Hepatocyte (in vitro differentiated cells): ENCODE data around the gene BAZ2B. TPM values are rescaled to one million over a fixed set of nuclear protein-coding genes. Genes with fewer than 3 reads are reported as not detected.

Experiments used
- DNase-seq: peaks from one replicate; pipeline ENCODE4 v3.0.0-alpha.2; 2016; ENCODE audit warnings: low spot score
- H2AFZ ChIP-seq: fragments of 200-600 bp; sonication (generic); 2 replicates; pipeline ENCODE4 v1.6.0; 2016; ENCODE audit warnings: antibody characterized with exemption, mild to moderate bottlenecking
- H3K27ac ChIP-seq: fragments of 200-600 bp; sonication (generic); 2 replicates; pipeline ENCODE4 v1.5.1; 2016; ENCODE audit warnings: mild to moderate bottlenecking
- H3K27me3 ChIP-seq: fragments of 200-600 bp; sonication (generic); 2 replicates; pipeline ENCODE4 v1.6.1; 2016
- H3K36me3 ChIP-seq: fragments of 200-600 bp; sonication (generic); replicated peaks from 2 replicates; pipeline ENCODE4 v1.5.1; 2016; ENCODE audit warnings: low read depth; ENCODE audit not compliant: insufficient read depth
- H3K4me1 ChIP-seq: fragments of 200-600 bp; sonication (generic); 2 replicates; pipeline ENCODE4 v1.5.1; 2016; ENCODE audit warnings: mild to moderate bottlenecking, moderate library complexity; ENCODE audit not compliant: insufficient read depth
- H3K4me2 ChIP-seq: fragments of 200-600 bp; sonication (generic); 2 replicates; pipeline ENCODE4 v1.6.0; 2016
- H3K4me3 ChIP-seq: fragments of 200-600 bp; sonication (generic); 2 replicates; pipeline ENCODE4 v1.5.1; 2016; ENCODE audit warnings: mild to moderate bottlenecking
- H3K79me2 ChIP-seq: fragments of 200-600 bp; sonication (generic); 2 replicates; pipeline ENCODE4 v1.6.0; 2017; ENCODE audit warnings: mild to moderate bottlenecking
- H3K9me2 ChIP-seq: fragments of 200-600 bp; sonication (generic); replicated peaks from 2 replicates; pipeline ENCODE4 v1.6.0; 2017; ENCODE audit warnings: mild to moderate bottlenecking; ENCODE audit not compliant: insufficient read depth
- H3K9me3 ChIP-seq: fragments of 200-600 bp; sonication (generic); 2 replicates; pipeline ENCODE4 v1.5.1; 2016; ENCODE audit warnings: low read depth, mild to moderate bottlenecking
- H4K20me1 ChIP-seq: fragments of 200-600 bp; sonication (generic); 2 replicates; pipeline ENCODE4 v1.6.0; 2016; ENCODE audit warnings: mild to moderate bottlenecking; ENCODE audit not compliant: insufficient read depth, poor library complexity, severe bottlenecking
- EZH2 ChIP-seq: fragments of 200-600 bp; sonication (generic); IDR thresholded peaks from 2 replicates; pipeline ENCODE4 v1.6.1; 2016; ENCODE audit warnings: antibody characterized with exemption, mild to moderate bottlenecking, borderline replicate concordance
- EZH2phosphoT487 ChIP-seq: fragments of 200-600 bp; sonication (generic); IDR thresholded peaks from one replicate; pipeline ENCODE4 v1.6.1; 2018; ENCODE audit warnings: antibody characterized with exemption, mild to moderate bottlenecking, low read depth, moderate library complexity; ENCODE audit not compliant: unreplicated experiment, severe bottlenecking
- WGBS: methylation state at CpG from one replicate; pipeline ENCODE4 v1.1.6; 2016; ENCODE audit warnings: low lambda C conversion rate; ENCODE audit errors: missing lambda C conversion rate; 5-methylcytosine and 5-hydroxymethylcytosine counted together
- polyA plus RNA-seq: library from polyadenylated mRNA; unstranded; fragments of >200 nt; fragmentation: Nextera tagmentation; extraction: Ambion mirVana; gene quantifications from 2 replicates; pipeline ENCODE4 v1.2.1, GENCODE V29; 2016
- total RNA-seq: library from RNA; depleted of rRNA; stranded (reverse); fragments of >200 nt; gene quantifications from 2 replicates; pipeline ENCODE4 v1.2.3, GENCODE V29; 2014
- TF ChIP-seq, protein P1 (sequence below): fragments of 200-600 bp; sonication (generic); IDR thresholded peaks from 2 replicates; pipeline ENCODE4 v1.5.1; 2016; ENCODE audit warnings: antibody characterized with exemption, mild to moderate bottlenecking; ENCODE audit not compliant: poor library complexity

Gene BAZ2B
- total and polyA plus RNA-seq, 2 experiments from 2014 or later: 40.7 to 83.3 TPM

DNA sequence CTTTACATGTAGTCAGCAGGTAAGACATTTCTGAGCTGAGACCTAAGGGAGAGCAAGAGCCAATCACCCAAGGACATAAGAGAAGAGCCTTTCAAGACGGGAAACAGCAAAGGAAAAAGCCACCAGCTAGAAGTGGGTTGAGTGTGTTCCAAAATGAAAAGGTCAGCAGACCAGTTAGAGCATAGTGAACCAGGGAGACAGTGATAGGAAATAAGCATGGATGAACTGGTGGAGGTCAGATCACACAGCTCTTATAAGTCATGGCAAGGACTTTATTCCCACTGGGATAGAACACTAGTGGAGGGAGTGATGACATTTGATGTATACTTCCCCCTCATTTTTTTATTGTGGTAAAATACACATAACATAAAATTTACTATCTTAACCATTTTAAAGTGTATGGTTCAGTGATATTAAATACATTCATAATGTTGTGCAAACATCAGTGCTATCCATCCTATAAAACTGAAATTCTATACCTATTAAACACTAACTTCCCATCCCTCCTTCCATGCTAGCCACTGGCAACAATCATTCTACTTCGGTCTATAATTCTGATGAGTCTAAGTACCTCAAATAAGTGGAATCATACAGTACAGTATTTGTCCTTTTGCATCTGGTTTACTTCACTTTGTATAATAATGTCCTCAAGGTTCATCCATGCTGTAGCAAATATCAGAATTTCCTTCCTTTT is 174.0 kb downstream of the BAZ2B start:
- Histone ChIP-seq H3K4me3 (no peak overlapping the region), H3K27ac (no peak overlapping the region), H3K4me1 (no peaks in the 10 kb centered on the region), H3K4me2 (no peak overlapping the region), H3K36me3 (peaks cover 6% of the 10 kb centered on the region), H3K79me2 (no peaks in the 10 kb centered on the region), H3K9me3 (no peaks in the 10 kb centered on the region), H2AFZ (no peak overlapping the region), H4K20me1 (no peaks in the 10 kb centered on the region), H3K9me2 (no peaks in the 10 kb centered on the region), H3K27me3 (no peaks in the 10 kb centered on the region)
- 90% methylated on average over 2 of the region's 2 CpGs for WGBS
- DNase-seq: no peak
- TF ChIP-seq EZH2: no peak
- TF ChIP-seq, protein P1, sequence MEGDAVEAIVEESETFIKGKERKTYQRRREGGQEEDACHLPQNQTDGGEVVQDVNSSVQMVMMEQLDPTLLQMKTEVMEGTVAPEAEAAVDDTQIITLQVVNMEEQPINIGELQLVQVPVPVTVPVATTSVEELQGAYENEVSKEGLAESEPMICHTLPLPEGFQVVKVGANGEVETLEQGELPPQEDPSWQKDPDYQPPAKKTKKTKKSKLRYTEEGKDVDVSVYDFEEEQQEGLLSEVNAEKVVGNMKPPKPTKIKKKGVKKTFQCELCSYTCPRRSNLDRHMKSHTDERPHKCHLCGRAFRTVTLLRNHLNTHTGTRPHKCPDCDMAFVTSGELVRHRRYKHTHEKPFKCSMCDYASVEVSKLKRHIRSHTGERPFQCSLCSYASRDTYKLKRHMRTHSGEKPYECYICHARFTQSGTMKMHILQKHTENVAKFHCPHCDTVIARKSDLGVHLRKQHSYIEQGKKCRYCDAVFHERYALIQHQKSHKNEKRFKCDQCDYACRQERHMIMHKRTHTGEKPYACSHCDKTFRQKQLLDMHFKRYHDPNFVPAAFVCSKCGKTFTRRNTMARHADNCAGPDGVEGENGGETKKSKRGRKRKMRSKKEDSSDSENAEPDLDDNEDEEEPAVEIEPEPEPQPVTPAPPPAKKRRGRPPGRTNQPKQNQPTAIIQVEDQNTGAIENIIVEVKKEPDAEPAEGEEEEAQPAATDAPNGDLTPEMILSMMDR: no peak
- TF ChIP-seq EZH2phosphoT487: no peak

DNA sequence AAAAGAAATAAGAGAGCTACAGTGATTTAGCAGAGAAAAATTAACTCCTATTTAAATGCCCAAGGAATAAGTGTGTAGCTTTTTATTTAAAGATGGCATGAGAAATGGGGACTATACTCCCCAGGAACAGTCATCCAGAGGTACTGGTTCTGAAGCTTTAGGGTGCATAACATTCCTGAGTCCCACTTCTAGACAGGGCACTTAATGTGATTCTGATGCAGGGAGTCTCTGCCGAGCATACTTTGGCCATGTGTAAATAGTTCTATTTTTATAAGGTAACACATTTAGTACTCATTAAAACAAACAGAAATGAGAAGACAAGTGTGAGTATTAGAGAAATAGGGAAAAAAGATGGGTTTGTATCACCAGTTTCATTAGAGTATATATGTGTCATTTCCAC is 175.2 kb downstream of the BAZ2B start:
- H3K27ac ChIP-seq: no peak overlapping the region

DNA sequence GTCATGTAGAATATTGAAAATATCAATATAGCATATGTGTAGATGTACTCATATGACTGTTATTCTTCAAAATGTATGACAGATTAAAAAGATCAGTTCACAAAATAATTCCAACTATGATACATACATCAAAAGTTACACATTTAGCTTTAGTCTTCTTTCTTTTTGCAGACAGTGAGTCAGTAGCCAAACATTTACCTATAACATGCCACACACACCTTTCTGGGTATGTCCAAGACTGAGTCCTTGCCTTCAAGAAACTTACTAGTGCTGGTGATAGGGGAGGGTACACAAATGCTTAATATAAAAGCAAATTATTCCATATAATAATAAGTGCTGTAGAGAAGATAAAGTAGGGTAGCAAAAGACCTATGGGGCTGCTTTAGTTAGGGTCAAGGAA is 176.9 kb downstream of the BAZ2B start:
- Histone ChIP-seq H3K27me3 (no peaks in the 10 kb centered on the region), H3K36me3 (no peaks in the 10 kb centered on the region), H3K4me1 (no peaks in the 10 kb centered on the region), H4K20me1 (no peaks in the 10 kb centered on the region), H3K27ac (no peak overlapping the region), H3K79me2 (no peaks in the 10 kb centered on the region), H3K4me2 (no peak overlapping the region), H3K9me3 (no peaks in the 10 kb centered on the region), H2AFZ (no peak overlapping the region), H3K4me3 (no peak overlapping the region), H3K9me2 (no peaks in the 10 kb centered on the region)
- TF ChIP-seq, protein P1: no peak
- no peak for TF ChIP-seq EZH2
- no peak for TF ChIP-seq EZH2phosphoT487
- DNase-seq: no peak

More for the DNA sequence above, 175.2 kb downstream of the BAZ2B start:
- H3K79me2 ChIP-seq: no peaks in the 10 kb centered on the region
- H3K9me2 ChIP-seq: no peaks in the 10 kb centered on the region
- H3K4me3 ChIP-seq: no peak overlapping the region
- H3K36me3 ChIP-seq: peaks cover 6% of the 10 kb centered on the region
- H3K27me3 ChIP-seq: no peaks in the 10 kb centered on the region
- TF ChIP-seq, protein P1: no peak
- TF ChIP-seq EZH2: no peak
- TF ChIP-seq EZH2phosphoT487: no peak
- H3K4me1 ChIP-seq: no peaks in the 10 kb centered on the region
- DNase-seq: no peak
- no peaks in the 10 kb centered on the region for H3K9me3 ChIP-seq
- no peaks in the 10 kb centered on the region for H4K20me1 ChIP-seq
- 81% methylated on average over 1 of the region's 1 CpG for WGBS
- H2AFZ ChIP-seq: no peak overlapping the region
- H3K4me2 ChIP-seq: no peak overlapping the region
